Measurements from ENCODE around the gene OR2D2.
"Not testable (repeated sequence)": the region's sequence is repeated elsewhere in the genome, so short reads cannot be mapped to it uniquely, and the experiment has no call there.

The OR2D2 gene

DNA sequence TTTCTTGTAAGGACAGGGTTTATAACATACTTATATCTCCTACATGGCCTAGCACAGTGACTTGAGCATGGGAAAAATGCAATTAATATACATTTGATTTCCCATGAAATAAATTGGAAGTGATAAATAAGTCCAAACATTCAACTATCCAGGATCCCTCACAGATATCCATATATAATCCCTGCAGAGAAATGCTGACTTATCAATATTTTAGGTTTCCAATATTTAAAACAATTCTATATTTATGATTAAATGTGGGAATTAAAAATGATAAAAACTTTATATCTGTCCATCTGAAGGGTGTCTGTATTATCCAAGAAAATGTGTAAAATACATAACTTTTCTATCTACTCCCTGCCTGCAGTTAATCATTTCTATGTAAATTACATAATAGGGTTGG lies 9.5 kb downstream of the OR2D2 start:
- no peak for DNase-seq (ENCODE audit: low read depth in 2 of 2, low spot score in 1 of 2)

GRCh38 chr11:6876914-6877313 lies 15.4 kb downstream of the OR2D2 start:
- no peak for DNase-seq (ENCODE audit: low read depth in 2 of 2, low spot score in 1 of 2)

DNA sequence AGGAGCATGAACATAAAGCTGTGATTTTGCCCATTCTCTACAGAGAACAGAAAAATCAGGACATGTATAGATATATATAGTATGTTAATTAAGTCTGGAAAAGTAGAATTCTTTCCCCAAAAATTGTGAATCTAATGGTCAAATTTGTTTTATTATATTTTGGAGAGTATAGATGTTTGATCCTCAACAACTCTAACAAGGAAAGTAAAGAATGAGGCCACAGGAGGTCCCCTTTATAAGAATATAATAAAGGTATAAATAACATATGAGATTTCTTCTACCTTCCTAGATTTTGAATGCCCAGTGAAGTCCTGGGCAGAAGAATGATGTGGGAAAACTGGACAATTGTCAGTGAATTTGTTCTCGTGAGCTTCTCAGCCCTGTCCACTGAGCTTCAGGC lies 16.0 kb downstream of the OR2D2 start, which contains the start of gene OR10A4:
Gene OR10A4 (plus strand): TSS at position 301 of the 400 bp plus-strand sequence. CDS start 23 bp downstream, at position 324.
- DNase-seq (ENCODE audit: low read depth in 2 of 2, low spot score in 1 of 2): no peak

DNA sequence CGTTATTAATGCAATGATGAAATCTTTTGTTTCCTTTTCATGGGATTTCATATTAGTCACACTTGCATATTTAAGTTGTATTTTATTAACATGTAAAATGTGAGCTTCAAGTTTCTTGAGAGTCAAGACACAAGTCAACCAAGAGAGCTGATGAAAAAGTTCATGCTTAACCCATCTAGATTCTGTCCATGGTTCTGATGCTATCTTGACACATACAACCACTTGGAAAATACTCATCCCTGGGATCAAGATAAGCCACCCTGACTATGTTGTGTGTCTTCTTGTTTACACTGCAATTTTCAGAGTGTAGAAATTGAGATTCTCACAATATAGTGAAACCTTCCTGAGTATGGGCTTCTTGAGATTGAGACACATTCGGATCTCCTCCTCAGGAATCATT lies 16.5 kb downstream of the OR2D2 start:
- DNase-seq (ENCODE audit: low read depth in 2 of 2, low spot score in 1 of 2): no peak

GRCh38 chr11:6871278-6871677 lies 21.0 kb downstream of the OR2D2 start:
- no peak for DNase-seq (ENCODE audit: low read depth in 2 of 2, low spot score in 1 of 2)

DNA sequence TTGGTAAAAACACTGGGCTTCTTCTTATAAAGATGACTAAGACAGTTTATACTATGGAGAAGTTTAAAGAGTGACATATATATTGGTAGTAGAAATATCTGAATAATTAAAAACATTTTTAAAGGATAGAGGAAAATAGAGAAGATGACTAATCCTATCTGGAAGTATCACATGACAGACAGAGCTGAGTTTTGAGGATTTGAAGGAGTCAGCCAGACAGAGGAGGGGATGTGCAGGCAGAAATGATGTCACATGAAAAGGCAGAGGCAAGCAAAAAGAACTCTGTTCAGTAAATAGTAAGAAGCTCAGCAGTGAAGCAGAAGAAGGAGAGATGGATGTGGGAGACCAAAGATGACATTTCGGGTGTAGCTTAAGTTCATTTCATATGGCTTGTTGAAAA lies 27.9 kb downstream of the OR2D2 start:
- no peak for DNase-seq (ENCODE audit: low read depth in 2 of 2, low spot score in 1 of 2)

DNA sequence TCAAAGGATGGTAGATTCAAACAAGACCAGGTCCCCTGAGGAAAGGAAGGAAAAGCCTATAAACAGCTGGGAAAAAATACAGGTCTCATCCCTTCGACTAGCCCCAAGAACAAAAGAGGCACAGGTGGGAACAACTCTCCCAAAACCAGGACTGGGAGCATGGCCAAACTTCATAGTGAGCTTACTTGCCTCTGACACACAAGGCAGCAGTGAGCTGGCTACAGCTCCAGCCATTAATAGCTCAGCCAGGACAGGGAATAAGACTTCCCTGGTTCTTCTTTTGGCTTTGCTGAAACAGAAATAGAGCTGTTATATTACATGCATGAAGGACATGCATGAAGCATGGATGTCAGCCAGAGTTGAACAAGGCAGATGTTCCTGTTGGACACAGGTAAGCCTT lies 29.3 kb downstream of the OR2D2 start, which contains the start of gene OR10A2:
Gene OR10A2 (plus strand): TSS at position 97 of the 400 bp plus-strand sequence. CDS start 6,698 bp downstream, outside the sequence.
- no peak for DNase-seq (ENCODE audit: low read depth in 2 of 2, low spot score in 1 of 2)

- no peak for DNase-seq (ENCODE audit: low read depth in 2 of 2, low spot score in 1 of 2)
These were observed 35.4 kb downstream of the OR2D2 start for GRCh38 chr11:6856871-6857270.

- no peak for DNase-seq (ENCODE audit: low read depth in 2 of 2, low spot score in 1 of 2)
These were observed 36.2 kb downstream of the OR2D2 start for GRCh38 chr11:6855971-6856541.

DNA sequence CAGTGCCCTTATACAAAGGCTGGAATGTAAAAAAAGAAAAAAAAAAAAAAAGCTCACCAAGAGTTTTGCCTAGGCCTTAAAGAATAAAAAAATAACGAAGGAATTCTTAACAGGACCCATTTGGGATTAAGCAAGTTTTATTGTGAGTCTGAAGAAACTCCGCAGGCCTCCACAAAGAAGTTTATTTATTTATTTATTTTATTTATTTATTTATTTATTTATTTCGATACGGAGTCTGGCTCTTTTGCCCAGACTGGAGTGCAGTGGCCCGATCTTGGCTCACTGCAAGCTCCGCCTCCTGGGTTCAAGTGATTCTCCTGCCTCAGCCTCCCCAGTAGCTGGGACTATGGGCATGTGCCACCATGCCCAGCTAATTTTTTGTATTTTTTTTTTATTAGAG lies 37.5 kb downstream of the OR2D2 start:
- DNase-seq (ENCODE audit: low read depth in 2 of 2, low spot score in 1 of 2): not testable (repeated sequence)

DNA sequence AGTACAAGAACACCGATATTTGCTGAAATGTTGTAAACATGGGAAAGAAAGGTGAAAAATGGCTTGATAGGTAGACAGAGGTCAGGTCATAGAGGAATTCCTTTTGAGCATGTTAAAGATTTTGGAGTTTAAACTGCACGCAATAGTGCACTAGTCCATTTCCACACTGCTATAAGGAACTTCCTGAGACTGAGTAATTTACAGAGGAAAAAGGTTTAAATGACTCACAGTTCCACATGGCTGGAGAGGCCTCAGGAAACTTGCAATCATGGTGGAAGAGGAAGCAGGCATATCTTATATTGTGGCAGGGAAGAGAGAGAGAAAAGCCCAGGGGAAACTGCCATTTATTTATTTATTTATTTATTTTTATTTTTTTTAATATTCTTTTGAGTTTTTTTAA lies 41.8 kb downstream of the OR2D2 start:
- DNase-seq (ENCODE audit: low read depth in 2 of 2, low spot score in 1 of 2): no peak

DNA sequence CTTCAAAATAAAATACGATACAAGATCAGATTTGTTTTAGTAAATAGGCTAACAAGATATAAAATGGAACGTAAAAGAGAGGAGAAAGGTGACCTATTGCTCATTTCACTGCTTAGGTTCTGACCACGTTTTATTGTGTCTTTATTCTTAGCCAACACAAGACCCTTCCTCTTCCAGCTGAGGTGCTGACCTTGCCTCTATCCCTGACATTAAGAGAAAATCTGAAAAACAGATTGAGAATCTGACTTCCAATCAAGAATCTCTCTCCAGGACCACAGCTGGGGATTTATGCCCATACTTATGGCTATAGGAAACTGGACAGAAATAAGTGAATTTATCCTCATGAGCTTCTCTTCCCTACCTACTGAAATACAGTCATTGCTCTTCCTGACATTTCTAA lies 46.9 kb downstream of the OR2D2 start, which contains the start of gene OR10A5:
Gene OR10A5 (plus strand): TSS at position 301 of the 400 bp plus-strand sequence. CDS start 0 bp downstream, at position 301.
- DNase-seq (ENCODE audit: low read depth in 2 of 2, low spot score in 1 of 2): no peak

DNA sequence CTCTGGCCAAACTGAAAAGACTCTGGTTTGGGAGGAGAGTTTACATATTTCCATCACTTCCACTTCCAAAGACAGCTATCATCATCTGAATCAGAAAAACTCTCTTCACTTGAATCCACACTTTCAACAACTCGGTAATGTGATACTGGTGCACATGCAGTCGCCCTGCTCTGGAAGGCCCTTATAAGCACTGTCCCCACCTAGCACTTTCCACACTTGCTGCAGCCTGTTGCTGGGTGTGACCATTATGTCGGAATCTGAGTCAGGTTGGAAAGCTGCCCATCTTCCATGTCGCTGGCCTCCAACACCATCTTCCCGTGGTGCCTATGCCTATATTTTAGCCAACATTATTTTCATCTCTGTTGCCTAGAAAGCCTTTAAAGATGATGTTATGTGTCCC lies 47.9 kb downstream of the OR2D2 start:
- DNase-seq (ENCODE audit: low read depth in 2 of 2, low spot score in 1 of 2): no peak

- DNase-seq (ENCODE audit: low read depth in 2 of 2, low spot score in 1 of 2): no peak
These were observed 48.6 kb downstream of the OR2D2 start for GRCh38 chr11:6843670-6844069.

GRCh38 chr11:6841694-6842093 lies 50.6 kb downstream of the OR2D2 start:
- no peak for DNase-seq (ENCODE audit: low read depth in 2 of 2, low spot score in 1 of 2)
